ENCODE data around the gene EXOC3L1. TPM values are rescaled to one million over a fixed set of nuclear protein-coding genes. Genes with fewer than 3 reads are reported as not detected.

EXOC3L1 gene
- total RNA-seq, 1 donor from 2014 or later = 2.5 TPM

- TF ChIP-seq CTCF (IDR thresholded peaks at IDR 0.05) (no peak), POLR2A (IDR thresholded peaks at IDR 0.05) (no peak), POLR2AphosphoS5 (IDR thresholded peaks at IDR 0.05; ENCODE audit: insufficient read depth in 1 of 2, low read depth in 1 of 2) (no peak)
- H3K36me3 ChIP-seq = no peaks in the 10 kb centered on the region
- no peaks in the 10 kb centered on the region for H3K27me3 ChIP-seq
- H3K4me3 ChIP-seq = no peak overlapping the region
- no peaks in the 10 kb centered on the region for H3K4me1 ChIP-seq
- no peak for DNase-seq (ENCODE audit: extremely low spot score in 2 of 2)
- H3K9me3 ChIP-seq = no peaks in the 10 kb centered on the region
- H3K27ac ChIP-seq = no peak overlapping the region
- intact Hi-C loops (cut with DNase I) = no loop called here
These were observed 20.4 kb upstream of the EXOC3L1 start for GRCh38 chr16:67210069-67210937.

GRCh38 chr16:67209565-67209964, 19.6 kb upstream of the EXOC3L1 start:
- no peaks in the 10 kb centered on the region for H3K27me3 ChIP-seq
- no peaks in the 10 kb centered on the region for H3K9me3 ChIP-seq
- H3K27ac ChIP-seq = no peak overlapping the region
- TF ChIP-seq POLR2AphosphoS5 (IDR thresholded peaks at IDR 0.05; ENCODE audit: insufficient read depth in 1 of 2, low read depth in 1 of 2) (no peak), POLR2A (IDR thresholded peaks at IDR 0.05) (no peak), CTCF (IDR thresholded peaks at IDR 0.05) (no peak)
- no peaks in the 10 kb centered on the region for H3K4me1 ChIP-seq
- no peaks in the 10 kb centered on the region for H3K36me3 ChIP-seq
- intact Hi-C loops (cut with DNase I) = no loop called here
- no peak for DNase-seq (ENCODE audit: extremely low spot score in 2 of 2)
- no peak overlapping the region for H3K4me3 ChIP-seq

GRCh38 chr16:67208154-67208896, 18.4 kb upstream of the EXOC3L1 start:
- TF ChIP-seq POLR2A (IDR thresholded peaks at IDR 0.05) (no peak), POLR2AphosphoS5 (IDR thresholded peaks at IDR 0.05; ENCODE audit: insufficient read depth in 1 of 2, low read depth in 1 of 2) (no peak), CTCF (IDR thresholded peaks at IDR 0.05) (no peak)
- Histone ChIP-seq H3K9me3 (no peaks in the 10 kb centered on the region), H3K27ac (no peak overlapping the region), H3K27me3 (no peaks in the 10 kb centered on the region), H3K4me3 (no peak overlapping the region), H3K4me1 (no peaks in the 10 kb centered on the region), H3K36me3 (no peaks in the 10 kb centered on the region)
- intact Hi-C loops (cut with DNase I) = no loop called here
- no peak for DNase-seq (ENCODE audit: extremely low spot score in 2 of 2)

GRCh38 chr16:67207249-67208091, 17.5 kb upstream of the EXOC3L1 start:
- DNase-seq (ENCODE audit: extremely low spot score in 2 of 2) = no peak
- Histone ChIP-seq H3K36me3 (peaks cover 0 to 3% of the 10 kb centered on the region in 2 donors), H3K9me3 (no peaks in the 10 kb centered on the region), H3K27ac (no peak overlapping the region), H3K27me3 (no peaks in the 10 kb centered on the region), H3K4me1 (no peaks in the 10 kb centered on the region), H3K4me3 (no peak overlapping the region)
- intact Hi-C loops (cut with DNase I) = no loop called here
- TF ChIP-seq CTCF (IDR thresholded peaks at IDR 0.05) = no peak
- no peak for TF ChIP-seq POLR2AphosphoS5 (IDR thresholded peaks at IDR 0.05; ENCODE audit: insufficient read depth in 1 of 2, low read depth in 1 of 2)
- no peak for TF ChIP-seq POLR2A (IDR thresholded peaks at IDR 0.05)

All from vagina (tissue), 2 donors.